Urinary bladder (tissue), 4 donors: ENCODE measurements around the gene PARD3B. TPM values are rescaled to one million over a fixed set of nuclear protein-coding genes. Genes with fewer than 3 reads are reported as not detected.

ENCODE experiments used
- DNase-seq: peaks from one replicate; pipeline ENCODE4 v3.0.0-alpha.2; 2015; ENCODE audit errors: extremely low spot score
- H3K27ac ChIP-seq: one replicate; pipeline ENCODE4 v1.5.1; 2013; ENCODE audit warnings: low read depth, mild to moderate bottlenecking, moderate library complexity
- H3K36me3 ChIP-seq: one replicate; pipeline ENCODE4 v1.6.1; 2013; ENCODE audit warnings: mild to moderate bottlenecking, moderate library complexity; ENCODE audit not compliant: insufficient read depth
- H3K4me1 ChIP-seq: one replicate; pipeline ENCODE4 v1.6.1; 2013; ENCODE audit warnings: mild to moderate bottlenecking, moderate library complexity; ENCODE audit not compliant: insufficient read depth
- H3K4me3 ChIP-seq: one replicate; pipeline ENCODE4 v1.5.1; 2013; ENCODE audit warnings: low read depth, low read length
- WGBS: extraction: QIAGEN DNeasy Blood & Tissue Kit; methylation state at CpG from one replicate; pipeline ENCODE4 v1.1.7; 2013; 5-methylcytosine and 5-hydroxymethylcytosine counted together
- polyA plus RNA-seq: library from polyadenylated mRNA; stranded (reverse); fragments of 200-250 nt; gene quantifications from one replicate; pipeline ENCODE4 v1.2.3, GENCODE V29; 2013
- total RNA-seq: library from RNA; depleted of rRNA; stranded (reverse); fragments of >200 nt; gene quantifications from one replicate; pipeline ENCODE4 v1.2.3, GENCODE V29; 2014
- donor health status: healthy with polysubstance abuse.
- donor health status: healthy.

Gene PARD3B
- total and polyA plus RNA-seq, 2 donors = 9.1 to 42.9 TPM

DNA sequence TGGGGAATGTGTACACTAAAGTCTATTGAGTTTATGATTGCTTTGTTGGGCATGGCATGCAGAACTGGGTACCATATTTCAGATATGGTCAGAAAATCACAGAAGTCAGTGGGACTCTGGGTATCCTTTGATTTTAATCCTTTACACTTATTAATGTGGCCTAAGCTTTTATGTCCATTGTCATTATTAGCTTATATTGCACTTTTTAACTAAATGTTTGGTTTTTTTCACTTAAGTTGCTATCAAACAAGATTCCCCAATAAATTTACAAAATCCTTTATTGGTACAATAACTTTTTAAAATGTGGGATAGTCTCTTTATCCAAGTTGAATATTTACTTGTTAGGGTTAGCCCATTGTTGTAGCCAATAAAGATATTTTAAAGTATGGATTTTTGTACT, 902.9 kb downstream of the PARD3B start:
- no peak for DNase-seq
- no peaks in the 10 kb centered on the region for H3K4me1 ChIP-seq

DNA sequence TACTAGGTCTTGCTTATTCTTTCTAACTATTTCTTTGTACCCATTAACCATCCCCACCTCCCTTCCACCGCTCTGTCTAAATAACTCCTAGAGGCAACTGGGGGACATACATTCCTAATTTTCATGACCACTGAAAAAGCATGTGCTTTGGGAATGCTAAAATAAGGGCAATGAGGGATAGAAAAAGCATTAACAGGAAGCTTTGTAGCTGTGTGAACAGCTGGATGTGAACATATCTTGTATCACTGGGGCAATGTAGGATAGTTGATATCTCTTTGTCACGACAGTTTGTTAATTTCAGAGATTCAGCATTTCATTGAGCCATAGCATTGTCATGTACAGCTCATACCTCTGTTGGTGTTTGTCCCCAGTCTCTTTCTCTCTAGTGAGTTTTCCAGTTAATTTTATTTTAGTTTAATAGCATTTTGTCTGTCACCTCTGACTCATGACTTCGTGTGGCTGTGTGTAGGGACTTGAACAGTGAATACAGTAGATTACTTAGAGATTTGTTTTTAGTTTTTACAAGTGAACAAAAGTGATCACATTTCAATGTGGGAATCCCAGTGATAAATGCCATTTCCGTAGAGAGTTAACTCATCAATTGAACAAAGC, 906.7 kb downstream of the PARD3B start:
- Histone ChIP-seq H3K27ac (no peak overlapping the region), H3K36me3 (no peaks in the 10 kb centered on the region), H3K4me3 (no peak overlapping the region), H3K4me1 (no peaks in the 10 kb centered on the region)
- DNase-seq = no peak
- 87% methylated on average over 4 of the region's 4 CpGs for WGBS

More for the DNA sequence above, 902.9 kb downstream of the PARD3B start:
- H3K4me3 ChIP-seq = no peak overlapping the region
- no peaks in the 10 kb centered on the region for H3K36me3 ChIP-seq
- H3K27ac ChIP-seq = no peak overlapping the region

DNA sequence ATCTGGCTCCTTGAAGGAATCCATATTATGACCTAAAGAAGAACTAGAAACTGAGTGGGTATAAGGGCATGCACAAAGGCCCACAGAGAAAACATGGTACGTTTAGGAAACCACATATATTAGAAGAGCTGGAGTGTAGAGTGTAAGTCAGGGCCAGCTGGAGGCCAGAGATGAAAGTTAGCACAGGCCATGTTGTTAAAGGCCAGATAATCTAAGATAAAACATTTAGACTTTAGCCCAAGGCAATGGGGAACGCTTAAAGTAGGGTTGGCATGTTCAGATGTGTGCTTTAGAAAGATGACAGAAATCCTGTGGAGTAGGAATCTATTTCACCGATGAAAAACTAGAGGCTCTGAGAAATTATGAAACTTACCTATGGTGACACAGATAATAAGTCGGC, 907.9 kb downstream of the PARD3B start:
- Histone ChIP-seq H3K4me1 (no peaks in the 10 kb centered on the region), H3K4me3 (no peak overlapping the region), H3K36me3 (no peaks in the 10 kb centered on the region), H3K27ac (no peak overlapping the region)
- DNase-seq = no peak
- WGBS = 93% methylated on average over 4 of the region's 4 CpGs

DNA sequence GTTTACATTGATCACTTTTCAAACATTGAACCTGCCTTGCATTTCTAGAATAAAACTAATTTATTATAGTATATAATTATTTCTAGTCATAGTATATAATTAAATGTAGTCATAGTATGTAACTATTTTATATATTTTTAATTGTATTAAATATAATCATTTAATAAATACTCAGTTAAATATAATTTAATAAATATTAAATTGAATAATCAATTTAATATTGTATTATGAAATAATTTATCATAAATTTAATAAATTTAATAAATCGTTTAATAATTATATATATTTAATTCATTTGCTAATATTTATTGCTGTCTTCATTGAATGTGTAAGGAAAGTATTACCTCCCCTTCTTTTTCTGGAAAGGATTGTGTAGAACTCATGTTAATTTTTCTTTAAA, 911.4 kb downstream of the PARD3B start:
- no peaks in the 10 kb centered on the region for H3K4me1 ChIP-seq
- WGBS = 97% methylated on average over 1 of the region's 1 CpG
- H3K27ac ChIP-seq = no peak overlapping the region

DNA sequence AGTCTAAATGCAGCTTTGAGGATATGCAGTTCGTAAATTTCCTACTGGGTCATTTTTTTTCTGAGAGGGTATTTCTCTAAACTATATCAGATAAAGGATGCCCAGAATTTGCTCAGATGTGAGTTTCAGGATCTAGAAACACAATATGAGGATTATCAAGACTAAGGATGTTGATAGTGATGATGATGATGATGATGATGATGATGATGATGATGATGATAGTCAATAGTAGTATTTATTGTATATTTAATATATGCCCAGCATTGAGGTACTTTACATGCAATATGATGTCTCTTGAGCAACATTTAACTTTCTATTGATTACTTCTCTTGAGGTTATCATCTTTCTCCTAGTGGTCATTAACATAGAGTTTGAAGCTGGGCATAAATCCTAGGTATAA, 914.9 kb downstream of the PARD3B start:
- H3K4me1 ChIP-seq = no peaks in the 10 kb centered on the region
- no peak for DNase-seq
- H3K4me3 ChIP-seq = no peak overlapping the region
- 99% methylated on average over 1 of the region's 1 CpG for WGBS
- H3K27ac ChIP-seq = no peak overlapping the region
- H3K36me3 ChIP-seq = no peaks in the 10 kb centered on the region

More for the DNA sequence above, 911.4 kb downstream of the PARD3B start:
- Histone ChIP-seq H3K36me3 (no peaks in the 10 kb centered on the region), H3K4me3 (no peak overlapping the region)
- DNase-seq = no peak

DNA sequence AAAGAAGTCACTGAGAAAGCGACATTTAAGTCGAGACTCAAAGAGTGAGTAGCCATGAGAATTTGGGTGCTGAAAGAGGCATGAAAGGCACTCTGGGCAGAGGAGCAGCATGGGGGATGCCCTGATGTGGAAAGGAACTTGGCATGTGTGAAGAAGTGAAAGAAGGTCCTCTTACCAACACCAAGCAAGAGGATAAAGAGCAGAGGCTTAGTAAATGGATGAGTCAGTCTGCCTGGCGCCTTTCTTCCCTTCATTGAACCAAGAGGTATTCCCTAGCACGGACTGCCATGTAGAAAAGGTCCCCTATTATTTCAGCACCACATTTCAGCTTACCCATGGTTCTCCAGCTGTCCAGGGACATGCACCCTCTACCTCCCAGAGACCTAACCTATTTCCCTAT, 915.9 kb downstream of the PARD3B start:
- no peak overlapping the region for H3K27ac ChIP-seq
- no peaks in the 10 kb centered on the region for H3K4me1 ChIP-seq
- H3K4me3 ChIP-seq = no peak overlapping the region
- H3K36me3 ChIP-seq = no peaks in the 10 kb centered on the region
- DNase-seq = no peak
- 96% methylated on average over 4 of the region's 4 CpGs for WGBS

- Histone ChIP-seq H3K27ac (no peak overlapping the region), H3K4me3 (no peak overlapping the region), H3K36me3 (no peaks in the 10 kb centered on the region), H3K4me1 (no peaks in the 10 kb centered on the region)
- WGBS = 81% methylated on average over 6 of the region's 6 CpGs
- DNase-seq = no peak
Observed at GRCh38 chr2:205461678-205462665, 916.7 kb downstream of the PARD3B start.

DNA sequence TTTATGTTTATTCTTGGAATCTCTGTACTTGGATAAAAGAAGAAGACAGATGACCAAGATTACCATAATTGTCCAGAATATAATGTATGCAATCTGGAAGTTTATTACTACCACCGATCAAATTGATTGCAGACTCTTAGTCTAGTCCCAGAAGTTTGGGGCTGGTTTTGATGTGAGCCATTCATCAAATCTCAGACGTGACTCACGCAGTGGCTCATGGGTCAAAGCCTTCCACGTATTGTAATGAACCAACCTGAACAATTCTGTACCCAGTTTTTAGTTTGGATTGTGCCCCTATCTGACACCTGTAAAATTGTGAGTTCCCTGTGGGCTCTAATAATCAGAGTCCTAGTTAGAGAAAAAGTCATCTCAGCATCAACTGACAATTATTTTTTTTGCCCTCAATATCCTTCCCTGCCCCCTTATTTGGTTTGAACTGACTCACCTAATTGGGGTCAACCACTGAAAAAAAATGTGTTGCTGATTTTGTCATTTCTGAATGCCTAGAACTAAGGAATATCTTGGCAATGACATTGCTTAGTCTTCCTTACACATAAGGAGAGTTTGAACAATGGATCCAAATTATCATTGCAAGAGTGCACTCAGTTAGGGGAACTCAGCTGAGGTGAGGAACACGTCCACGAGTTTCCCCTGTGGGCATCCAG, 917.5 kb downstream of the PARD3B start:
- H3K4me3 ChIP-seq = no peak overlapping the region
- 86% methylated on average over 6 of the region's 6 CpGs for WGBS
- no peak overlapping the region for H3K27ac ChIP-seq
- H3K36me3 ChIP-seq = no peaks in the 10 kb centered on the region
- DNase-seq = no peak
- no peaks in the 10 kb centered on the region for H3K4me1 ChIP-seq

GRCh38 chr2:205463466-205464025, 918.3 kb downstream of the PARD3B start:
- no peak for DNase-seq
- Histone ChIP-seq H3K36me3 (no peaks in the 10 kb centered on the region), H3K27ac (no peak overlapping the region), H3K4me1 (no peaks in the 10 kb centered on the region), H3K4me3 (no peak overlapping the region)
- 88% methylated on average over 5 of the region's 5 CpGs for WGBS

DNA sequence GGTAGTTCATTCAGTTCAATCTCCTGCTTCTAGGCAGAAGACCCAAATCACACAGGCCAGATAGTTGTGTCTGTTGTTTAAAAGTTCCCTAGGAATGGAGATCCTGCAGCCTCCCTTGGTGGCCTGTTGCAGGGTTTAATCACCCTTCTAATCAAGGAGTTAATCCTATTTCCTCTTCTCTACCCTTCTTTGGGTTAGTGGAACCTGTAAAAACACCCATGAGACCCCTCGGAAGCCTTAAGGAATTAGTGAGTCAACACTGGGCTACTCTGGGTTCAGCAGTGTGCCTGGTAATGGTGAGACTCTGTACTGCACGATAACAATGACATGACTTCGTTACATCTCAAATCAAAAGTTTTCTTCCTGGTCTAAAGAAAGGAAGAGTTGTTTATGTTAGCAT, 919.4 kb downstream of the PARD3B start:
- no peak for DNase-seq
- 90% methylated on average over 3 of the region's 3 CpGs for WGBS

GRCh38 chr2:205465791-205466190, 920.5 kb downstream of the PARD3B start:
- no peak overlapping the region for H3K27ac ChIP-seq
- H3K4me1 ChIP-seq = no peaks in the 10 kb centered on the region
- H3K36me3 ChIP-seq = no peaks in the 10 kb centered on the region
- 75% methylated on average over 3 of the region's 3 CpGs for WGBS
- H3K4me3 ChIP-seq = no peak overlapping the region
- no peak for DNase-seq

More for the DNA sequence above, 919.4 kb downstream of the PARD3B start:
- Histone ChIP-seq H3K27ac (no peak overlapping the region), H3K4me3 (no peak overlapping the region), H3K36me3 (no peaks in the 10 kb centered on the region), H3K4me1 (no peaks in the 10 kb centered on the region)

- no peak overlapping the region for H3K27ac ChIP-seq
- WGBS = 97% methylated on average over 2 of the region's 2 CpGs
- no peak overlapping the region for H3K4me3 ChIP-seq
- no peaks in the 10 kb centered on the region for H3K4me1 ChIP-seq
- H3K36me3 ChIP-seq = peaks cover 2% of the 10 kb centered on the region
- DNase-seq = no peak
Observed at GRCh38 chr2:205471776-205472175, 926.5 kb downstream of the PARD3B start.

- no peak for DNase-seq
- H3K4me3 ChIP-seq = no peak overlapping the region
- 95% methylated on average over 3 of the region's 3 CpGs for WGBS
- H3K27ac ChIP-seq = no peak overlapping the region
- peaks cover 2% of the 10 kb centered on the region for H3K36me3 ChIP-seq
- H3K4me1 ChIP-seq = no peaks in the 10 kb centered on the region
Observed at GRCh38 chr2:205473791-205474190, 928.5 kb downstream of the PARD3B start.
